ENCODE data around the gene DSC2. TPM values are rescaled to one million over a fixed set of nuclear protein-coding genes. Genes with fewer than 3 reads are reported as not detected.

Gene DSC2
- total and polyA plus RNA-seq, 11 donors: 6.3 to 37.2 (median 26.9) TPM

DNA sequence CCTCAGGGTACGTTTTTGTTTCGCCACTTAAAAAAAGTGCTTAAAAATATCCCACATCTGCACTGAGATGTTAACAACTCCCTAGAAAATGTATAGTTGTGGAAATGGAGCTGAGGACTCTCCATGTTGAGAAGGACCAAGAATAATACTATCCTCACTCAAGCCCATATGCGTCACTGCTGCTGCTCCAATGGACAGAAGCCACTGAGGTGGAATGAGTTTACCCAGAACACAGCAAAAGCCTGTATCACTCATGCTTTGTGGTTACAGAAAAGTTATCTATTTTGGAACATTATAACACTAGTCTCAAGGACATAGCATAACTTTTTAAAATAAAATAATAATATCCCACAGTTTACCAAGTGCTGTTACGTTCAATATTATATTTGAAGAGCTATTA is 91.6 kb downstream of the DSC2 start:
- H3K4me1 ChIP-seq: no peaks in the 10 kb centered on the region
- no peaks in the 10 kb centered on the region for H3K9me3 ChIP-seq
- no peak for DNase-seq
- intact Hi-C loops (cut with DNase I): no loop called here
- TF ChIP-seq POLR2A (IDR thresholded peaks at IDR 0.05): no peak
- TF ChIP-seq, protein P1, sequence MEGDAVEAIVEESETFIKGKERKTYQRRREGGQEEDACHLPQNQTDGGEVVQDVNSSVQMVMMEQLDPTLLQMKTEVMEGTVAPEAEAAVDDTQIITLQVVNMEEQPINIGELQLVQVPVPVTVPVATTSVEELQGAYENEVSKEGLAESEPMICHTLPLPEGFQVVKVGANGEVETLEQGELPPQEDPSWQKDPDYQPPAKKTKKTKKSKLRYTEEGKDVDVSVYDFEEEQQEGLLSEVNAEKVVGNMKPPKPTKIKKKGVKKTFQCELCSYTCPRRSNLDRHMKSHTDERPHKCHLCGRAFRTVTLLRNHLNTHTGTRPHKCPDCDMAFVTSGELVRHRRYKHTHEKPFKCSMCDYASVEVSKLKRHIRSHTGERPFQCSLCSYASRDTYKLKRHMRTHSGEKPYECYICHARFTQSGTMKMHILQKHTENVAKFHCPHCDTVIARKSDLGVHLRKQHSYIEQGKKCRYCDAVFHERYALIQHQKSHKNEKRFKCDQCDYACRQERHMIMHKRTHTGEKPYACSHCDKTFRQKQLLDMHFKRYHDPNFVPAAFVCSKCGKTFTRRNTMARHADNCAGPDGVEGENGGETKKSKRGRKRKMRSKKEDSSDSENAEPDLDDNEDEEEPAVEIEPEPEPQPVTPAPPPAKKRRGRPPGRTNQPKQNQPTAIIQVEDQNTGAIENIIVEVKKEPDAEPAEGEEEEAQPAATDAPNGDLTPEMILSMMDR (IDR thresholded peaks at IDR 0.05): no peak
- no peaks in the 10 kb centered on the region for H3K36me3 ChIP-seq
- H3K27ac ChIP-seq: no peak overlapping the region
- no peak for ATAC-seq
- WGBS, 4 donors: 91 to 93% (median 92%) methylated on average over 4 of the region's 4 CpGs
- H3K27me3 ChIP-seq: peaks cover 0 to 3% (median 0%) of the 10 kb centered on the region in 9 donors
- no peak overlapping the region for H3K4me3 ChIP-seq

Other genes starting within 250 kb of the DSC2 start
- gene DSC3, start 59.7 kb downstream of the DSC2 start, total RNA-seq: 10 to 100 TPM in 1 of 9 donors, under 1 TPM in 6, not detected in 2; 0.05 to 10.9 (median 0.13) TPM
- gene DSC3, start 59.7 kb downstream of the DSC2 start, polyA plus RNA-seq: under 1 TPM; 0.04 to 0.22 TPM
- 10 to 100 TPM in 1 of 9 donors, 1 to 10 TPM in 8; 1.1 to 10.7 (median 5.3) TPM for gene DSC1, start 60.4 kb upstream of the DSC2 start, total RNA-seq
- gene DSC1, start 60.4 kb upstream of the DSC2 start, polyA plus RNA-seq: under 1 TPM; 0.18 to 0.95 TPM
- 1 to 10 TPM in 5 of 9 donors, under 1 TPM in 4; 0.14 to 5.6 (median 1.0) TPM for gene DSG1, start 215.7 kb upstream of the DSC2 start, total RNA-seq
- gene DSG1, start 215.7 kb upstream of the DSC2 start, polyA plus RNA-seq: under 1 TPM in 1 of 2 donors, not detected in 1; 0.19 TPM

All from heart left ventricle (tissue), 16 donors.